Measurements from ENCODE around the gene METAP2.

Gene METAP2

DNA sequence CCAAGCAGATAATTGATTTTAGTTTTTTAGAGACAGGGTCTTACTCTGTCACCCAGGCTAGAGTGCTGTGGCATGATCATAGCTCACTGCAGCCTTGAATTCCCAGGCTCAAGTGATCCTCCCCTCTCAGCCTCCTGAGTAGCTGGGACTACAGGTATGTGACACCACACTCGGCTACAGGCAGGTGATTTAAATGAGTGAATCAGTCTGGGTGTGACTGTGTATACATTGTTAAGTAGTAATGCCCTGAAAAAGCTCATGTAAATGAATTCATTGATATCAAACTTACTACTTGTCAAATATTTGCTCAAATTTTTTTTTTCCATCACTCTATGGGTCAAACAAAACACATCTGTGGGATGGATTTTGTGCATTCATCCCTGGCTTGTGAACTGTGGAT is 83.7 kb downstream of the METAP2 start:
- TF ChIP-seq Cebpa-rat (IDR thresholded peaks at IDR 0.05), result no peak
- Histone ChIP-seq H3K4me1 (peaks cover 0 to 13% (median 6%) of the 10 kb centered on the region in 10 experiments; a peak in 11 of 20 replicates), H3K27me3 (no peaks in the 10 kb centered on the region), H4K20me1 (no peaks in the 10 kb centered on the region), H3K36me3 (no peaks in the 10 kb centered on the region), H3K9ac (no peak overlapping the region), H3K4me2 (no peak overlapping the region), H3K4me3 (no peak overlapping the region), H3K27ac (no peak overlapping the region), H3K9me3 (replicated peaks in 1 of 11) (no peaks in the 10 kb centered on the region)

Measured in BLaER1 treated with 17β-estradiol and CSF1 and Interleukin-3, amounts not matched to agents 10 nM and 100 nM (cell line).